ENCODE data around the gene PGA4.
"Not testable (repeated sequence)": the region's sequence is repeated elsewhere in the genome, so short reads cannot be mapped to it uniquely, and the experiment has no call there.

PGA4 gene

GRCh38 chr11:61189933-61190332 is 32.2 kb upstream of the PGA4 start:
- Histone ChIP-seq H3K9me3 (ENCODE audit: control insufficient read depth, low read depth, low read length) (no peaks in the 10 kb centered on the region), H3K27me3 (ENCODE audit: control insufficient read depth, insufficient read depth, low read length) (no peaks in the 10 kb centered on the region), H3K4me1 (ENCODE audit: control insufficient read depth, low read depth, low read length) (no peaks in the 10 kb centered on the region), H3K27ac (ENCODE audit: low read length) (no peak overlapping the region), H3K36me3 (ENCODE audit: control insufficient read depth, low read depth, low read length) (no peaks in the 10 kb centered on the region), H3K4me3 (ENCODE audit: low read length) (no peak overlapping the region), H3K9ac (ENCODE audit: low read length) (no peak overlapping the region)

DNA sequence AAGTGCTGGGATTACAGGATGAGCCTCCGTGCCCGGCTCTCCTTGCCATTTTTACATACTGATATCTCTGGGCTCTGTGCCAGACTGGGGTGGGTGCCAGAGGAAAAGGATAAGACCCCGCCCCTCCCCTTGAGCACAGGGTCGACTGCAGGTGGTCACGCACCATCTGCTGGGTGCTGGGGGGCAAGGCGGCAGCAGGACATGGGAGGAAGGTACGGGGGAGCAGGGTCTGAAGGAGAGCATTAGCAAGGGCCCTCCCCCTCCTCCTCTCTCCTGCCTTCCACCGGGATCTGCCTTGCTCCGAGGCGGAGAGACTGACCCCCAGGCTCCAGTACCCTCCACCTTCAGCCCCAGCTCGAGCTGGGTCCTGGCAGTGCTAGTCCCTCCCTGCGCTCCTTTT is 28.6 kb upstream of the PGA4 start:
- H3K4me1 ChIP-seq (ENCODE audit: control insufficient read depth, low read depth, low read length), result no peaks in the 10 kb centered on the region
- H3K4me3 ChIP-seq (ENCODE audit: low read length), result no peak overlapping the region
- no peaks in the 10 kb centered on the region for H3K27me3 ChIP-seq (ENCODE audit: control insufficient read depth, insufficient read depth, low read length)
- no peaks in the 10 kb centered on the region for H3K9me3 ChIP-seq (ENCODE audit: control insufficient read depth, low read depth, low read length)
- no peaks in the 10 kb centered on the region for H3K36me3 ChIP-seq (ENCODE audit: control insufficient read depth, low read depth, low read length)
- no peak overlapping the region for H3K9ac ChIP-seq (ENCODE audit: low read length)
- H3K27ac ChIP-seq (ENCODE audit: low read length), result no peak overlapping the region

DNA sequence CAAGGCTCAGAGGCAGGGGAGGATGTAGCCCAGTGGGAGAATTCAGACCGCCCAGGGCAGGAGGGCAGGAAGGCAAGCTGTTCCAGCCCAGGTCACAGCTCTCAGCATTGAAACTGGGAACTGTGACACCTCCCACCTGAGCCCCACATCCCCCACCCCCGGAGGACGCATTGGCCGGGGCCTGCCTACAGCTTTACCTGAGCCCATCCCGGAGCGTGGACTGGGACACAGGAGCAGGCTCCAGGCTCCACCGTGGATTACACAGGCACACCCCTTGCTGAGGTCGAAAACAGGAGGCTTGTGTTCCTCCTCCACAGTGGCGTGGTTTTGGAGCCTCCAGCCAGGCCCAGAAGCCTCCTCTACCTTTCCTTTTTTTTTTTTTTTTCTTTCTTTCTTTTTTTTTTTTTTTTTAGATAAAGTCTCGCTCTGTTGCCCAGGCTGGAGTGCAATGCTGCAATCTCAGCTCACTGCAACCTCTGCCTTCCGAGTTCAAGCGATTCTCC is 27.9 kb upstream of the PGA4 start:
- no peak overlapping the region for H3K9ac ChIP-seq (ENCODE audit: low read length)
- no peak overlapping the region for H3K4me3 ChIP-seq (ENCODE audit: low read length)
- no peaks in the 10 kb centered on the region for H3K27me3 ChIP-seq (ENCODE audit: control insufficient read depth, insufficient read depth, low read length)
- H3K27ac ChIP-seq (ENCODE audit: low read length), result no peak overlapping the region
- no peaks in the 10 kb centered on the region for H3K4me1 ChIP-seq (ENCODE audit: control insufficient read depth, low read depth, low read length)
- no peaks in the 10 kb centered on the region for H3K9me3 ChIP-seq (ENCODE audit: control insufficient read depth, low read depth, low read length)
- H3K36me3 ChIP-seq (ENCODE audit: control insufficient read depth, low read depth, low read length), result no peaks in the 10 kb centered on the region

- no peaks in the 10 kb centered on the region for H3K27me3 ChIP-seq (ENCODE audit: control insufficient read depth, insufficient read depth, low read length)
- H3K9ac ChIP-seq (ENCODE audit: low read length), result no peak overlapping the region
- H3K9me3 ChIP-seq (ENCODE audit: control insufficient read depth, low read depth, low read length), result no peaks in the 10 kb centered on the region
- no peak overlapping the region for H3K4me3 ChIP-seq (ENCODE audit: low read length)
- H3K4me1 ChIP-seq (ENCODE audit: control insufficient read depth, low read depth, low read length), result no peaks in the 10 kb centered on the region
- H3K27ac ChIP-seq (ENCODE audit: low read length), result no peak overlapping the region
- H3K36me3 ChIP-seq (ENCODE audit: control insufficient read depth, low read depth, low read length), result no peaks in the 10 kb centered on the region
Measured at GRCh38 chr11:61194981-61195695, 27.0 kb upstream of the PGA4 start.

- no peak overlapping the region for H3K9ac ChIP-seq (ENCODE audit: low read length)
Measured at GRCh38 chr11:61195719-61196118, 26.4 kb upstream of the PGA4 start.

GRCh38 chr11:61198361-61198760 is 23.8 kb upstream of the PGA4 start:
- H3K4me1 ChIP-seq (ENCODE audit: control insufficient read depth, low read depth, low read length), result no peaks in the 10 kb centered on the region
- H3K4me3 ChIP-seq (ENCODE audit: low read length), result no peak overlapping the region
- no peaks in the 10 kb centered on the region for H3K36me3 ChIP-seq (ENCODE audit: control insufficient read depth, low read depth, low read length)
- no peaks in the 10 kb centered on the region for H3K9me3 ChIP-seq (ENCODE audit: control insufficient read depth, low read depth, low read length)
- H3K27me3 ChIP-seq (ENCODE audit: control insufficient read depth, insufficient read depth, low read length), result no peaks in the 10 kb centered on the region
- no peak overlapping the region for H3K9ac ChIP-seq (ENCODE audit: low read length)
- H3K27ac ChIP-seq (ENCODE audit: low read length), result no peak overlapping the region

More at GRCh38 chr11:61195719-61196118, 26.4 kb upstream of the PGA4 start:
- Histone ChIP-seq H3K27ac (ENCODE audit: low read length) (no peak overlapping the region), H3K36me3 (ENCODE audit: control insufficient read depth, low read depth, low read length) (no peaks in the 10 kb centered on the region), H3K4me1 (ENCODE audit: control insufficient read depth, low read depth, low read length) (no peaks in the 10 kb centered on the region), H3K27me3 (ENCODE audit: control insufficient read depth, insufficient read depth, low read length) (no peaks in the 10 kb centered on the region), H3K9me3 (ENCODE audit: control insufficient read depth, low read depth, low read length) (no peaks in the 10 kb centered on the region), H3K4me3 (ENCODE audit: low read length) (no peak overlapping the region)

GRCh38 chr11:61198948-61199523 is 23.1 kb upstream of the PGA4 start:
- no peaks in the 10 kb centered on the region for H3K27me3 ChIP-seq (ENCODE audit: control insufficient read depth, insufficient read depth, low read length)
- no peak overlapping the region for H3K4me3 ChIP-seq (ENCODE audit: low read length)
- no peak overlapping the region for H3K9ac ChIP-seq (ENCODE audit: low read length)

GRCh38 chr11:61201476-61201875 is 20.7 kb upstream of the PGA4 start:
- no peak overlapping the region for H3K4me3 ChIP-seq (ENCODE audit: low read length)
- H3K27ac ChIP-seq (ENCODE audit: low read length), result no peak overlapping the region
- H3K4me1 ChIP-seq (ENCODE audit: control insufficient read depth, low read depth, low read length), result no peaks in the 10 kb centered on the region
- no peak overlapping the region for H3K9ac ChIP-seq (ENCODE audit: low read length)
- no peaks in the 10 kb centered on the region for H3K36me3 ChIP-seq (ENCODE audit: control insufficient read depth, low read depth, low read length)
- no peaks in the 10 kb centered on the region for H3K9me3 ChIP-seq (ENCODE audit: control insufficient read depth, low read depth, low read length)
- no peaks in the 10 kb centered on the region for H3K27me3 ChIP-seq (ENCODE audit: control insufficient read depth, insufficient read depth, low read length)

More at GRCh38 chr11:61198948-61199523, 23.1 kb upstream of the PGA4 start:
- no peaks in the 10 kb centered on the region for H3K9me3 ChIP-seq (ENCODE audit: control insufficient read depth, low read depth, low read length)
- no peak overlapping the region for H3K27ac ChIP-seq (ENCODE audit: low read length)
- no peaks in the 10 kb centered on the region for H3K36me3 ChIP-seq (ENCODE audit: control insufficient read depth, low read depth, low read length)
- no peaks in the 10 kb centered on the region for H3K4me1 ChIP-seq (ENCODE audit: control insufficient read depth, low read depth, low read length)

- not testable (repeated sequence) for H3K4me1 ChIP-seq (ENCODE audit: control insufficient read depth, low read depth, low read length); H3K4me3 ChIP-seq (ENCODE audit: low read length); H3K27ac ChIP-seq (ENCODE audit: low read length); H3K9me3 ChIP-seq (ENCODE audit: control insufficient read depth, low read depth, low read length); H3K27me3 ChIP-seq (ENCODE audit: control insufficient read depth, insufficient read depth, low read length); H3K36me3 ChIP-seq (ENCODE audit: control insufficient read depth, low read depth, low read length); H3K9ac ChIP-seq (ENCODE audit: low read length)
Measured at GRCh38 chr11:61202950-61203746, 19.0 kb upstream of the PGA4 start, which contains the start of gene PGA3. Gene PGA3, plus strand, starts transcription at chr11:61203515. Its CDS starts 50 bp downstream, at chr11:61203565.

DNA sequence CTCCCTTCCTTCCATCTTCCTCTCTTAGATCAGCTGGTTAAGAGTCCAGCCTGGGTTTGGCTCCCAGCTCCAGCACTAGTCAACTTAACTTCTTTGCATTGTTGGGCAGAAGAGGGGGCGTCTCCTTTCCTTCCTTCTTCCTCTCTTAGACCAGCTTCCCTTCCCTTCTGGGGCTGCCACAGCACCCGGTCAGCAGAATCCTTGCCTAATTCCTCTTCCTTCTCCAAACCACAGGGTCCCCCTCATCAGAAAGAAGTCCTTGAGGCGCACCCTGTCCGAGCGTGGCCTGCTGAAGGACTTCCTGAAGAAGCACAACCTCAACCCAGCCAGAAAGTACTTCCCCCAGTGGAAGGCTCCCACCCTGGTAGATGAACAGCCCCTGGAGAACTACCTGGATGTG is 18.3 kb upstream of the PGA4 start:
- not testable (repeated sequence) for H3K4me1 ChIP-seq (ENCODE audit: control insufficient read depth, low read depth, low read length); H3K4me3 ChIP-seq (ENCODE audit: low read length); H3K27ac ChIP-seq (ENCODE audit: low read length); H3K27me3 ChIP-seq (ENCODE audit: control insufficient read depth, insufficient read depth, low read length); H3K36me3 ChIP-seq (ENCODE audit: control insufficient read depth, low read depth, low read length); H3K9me3 ChIP-seq (ENCODE audit: control insufficient read depth, low read depth, low read length); H3K9ac ChIP-seq (ENCODE audit: low read length)

DNA sequence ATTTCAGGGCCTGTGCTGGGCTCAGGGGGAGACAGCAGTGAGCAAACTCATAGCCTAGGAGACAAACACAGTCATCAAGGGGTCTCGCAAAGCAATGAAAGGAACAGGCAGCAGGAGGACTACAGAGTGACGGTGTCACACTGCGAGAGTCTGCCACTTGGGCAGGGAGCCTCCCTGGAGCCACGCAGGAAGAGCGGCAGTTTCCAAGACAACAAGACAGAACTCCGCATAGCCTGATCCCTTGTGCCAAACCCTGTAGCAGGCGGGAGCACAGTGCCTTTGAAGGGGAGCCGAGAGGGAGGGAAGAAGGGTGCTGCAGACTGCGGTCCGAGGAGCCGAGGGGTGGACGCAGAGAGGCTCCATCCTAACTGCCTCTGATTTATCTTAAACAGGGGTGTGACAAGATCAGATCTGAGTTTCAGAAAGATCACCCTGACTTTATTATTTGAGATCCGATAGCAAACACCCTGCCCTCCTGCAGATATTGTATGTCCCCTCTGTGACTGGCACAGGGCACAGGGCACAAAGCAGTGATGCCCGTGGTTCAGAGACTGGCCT is 17.6 kb upstream of the PGA4 start:
- H3K9me3 ChIP-seq (ENCODE audit: control insufficient read depth, low read depth, low read length); H3K4me3 ChIP-seq (ENCODE audit: low read length): not testable (repeated sequence)

More for the DNA sequence above, 17.6 kb upstream of the PGA4 start:
- not testable (repeated sequence) for H3K4me1 ChIP-seq (ENCODE audit: control insufficient read depth, low read depth, low read length); H3K9ac ChIP-seq (ENCODE audit: low read length); H3K36me3 ChIP-seq (ENCODE audit: control insufficient read depth, low read depth, low read length); H3K27me3 ChIP-seq (ENCODE audit: control insufficient read depth, insufficient read depth, low read length); H3K27ac ChIP-seq (ENCODE audit: low read length)
